GM18519 (cell line): ENCODE results near the gene CD2AP.
"Not testable (repeated sequence)": the region's sequence is repeated elsewhere in the genome, so short reads cannot be mapped to it uniquely, and the experiment has no call there.

Experiments
- ATAC-seq: cut with Tn5 transposase; IDR thresholded peaks from one replicate; pipeline ENCODE4 v1.9.1; 2021; ENCODE audit warnings: mild to moderate bottlenecking, moderate library complexity; ENCODE audit not compliant: unreplicated experiment, low FRiP score

CD2AP gene

DNA sequence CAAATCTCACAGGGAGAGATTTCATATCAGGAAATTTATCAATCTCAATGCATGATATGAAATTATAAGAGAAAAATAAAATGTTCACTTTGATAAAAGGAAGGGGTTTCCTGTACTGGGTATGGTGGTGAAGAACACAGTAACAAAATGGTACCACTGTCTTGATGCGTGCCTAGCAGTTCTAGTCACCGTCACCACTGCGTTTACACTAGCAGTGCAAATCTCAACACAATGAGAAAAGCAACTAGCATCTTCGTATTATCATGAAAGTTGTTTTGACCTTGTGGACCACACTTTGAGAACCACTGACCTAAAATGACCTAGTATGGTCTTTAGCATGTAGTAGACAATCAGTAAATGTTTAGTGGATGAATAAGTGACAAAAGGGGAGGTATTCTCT is 152.4 kb downstream of the CD2AP start:
- ATAC-seq = no peak

GRCh38 chr6:47630587-47630986 is 153.0 kb downstream of the CD2AP start:
- no peak for ATAC-seq

GRCh38 chr6:47631269-47631772 is 153.7 kb downstream of the CD2AP start:
- ATAC-seq = no peak

GRCh38 chr6:47631797-47632196 is 154.2 kb downstream of the CD2AP start:
- ATAC-seq = no peak

GRCh38 chr6:47633141-47633540 is 155.6 kb downstream of the CD2AP start:
- no peak for ATAC-seq

DNA sequence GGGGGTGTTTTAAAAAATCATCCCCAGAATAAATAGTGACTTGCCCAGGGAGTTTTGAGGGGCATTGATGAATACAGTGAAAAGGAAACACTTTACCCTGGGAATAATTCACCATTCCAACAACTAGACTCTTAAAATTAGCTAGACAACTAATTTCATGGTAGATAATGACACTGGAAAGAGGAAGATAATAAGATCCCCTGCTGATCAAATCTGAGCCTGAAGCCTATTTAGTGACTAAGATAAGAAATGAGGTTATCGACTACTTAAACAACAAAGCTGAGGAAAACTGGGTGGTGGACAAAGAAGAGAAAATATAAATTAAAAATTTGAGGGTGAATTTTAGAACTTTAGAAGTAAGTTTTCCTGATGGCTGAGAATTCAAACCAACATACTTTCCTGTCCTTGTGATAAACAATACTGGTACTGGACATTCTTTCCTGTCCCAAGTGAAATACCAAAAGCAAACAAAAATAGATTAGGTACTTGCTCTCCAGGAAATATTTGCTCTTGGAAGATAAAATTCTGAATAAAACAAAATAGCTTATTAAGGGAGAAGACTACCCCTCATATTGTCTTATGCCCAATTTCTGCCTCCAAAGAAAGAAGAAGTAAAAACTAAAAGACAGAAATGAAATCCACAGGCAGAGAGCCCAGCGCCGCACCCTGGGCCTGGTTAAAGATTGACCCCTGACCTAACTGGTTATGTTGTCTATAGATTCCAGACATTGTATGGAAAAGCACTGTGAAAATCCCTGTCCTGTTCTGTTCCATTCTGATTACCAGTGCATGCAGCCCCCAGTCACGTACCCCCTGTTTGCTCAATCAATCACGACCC is 156.8 kb downstream of the CD2AP start:
- ATAC-seq = no peak

GRCh38 chr6:47646689-47647088 is 169.1 kb downstream of the CD2AP start:
- no peak for ATAC-seq

GRCh38 chr6:47647188-47647587 is 169.6 kb downstream of the CD2AP start:
- ATAC-seq = no peak

- not testable (repeated sequence) for ATAC-seq
Measured at GRCh38 chr6:47647626-47648025, 170.0 kb downstream of the CD2AP start.

DNA sequence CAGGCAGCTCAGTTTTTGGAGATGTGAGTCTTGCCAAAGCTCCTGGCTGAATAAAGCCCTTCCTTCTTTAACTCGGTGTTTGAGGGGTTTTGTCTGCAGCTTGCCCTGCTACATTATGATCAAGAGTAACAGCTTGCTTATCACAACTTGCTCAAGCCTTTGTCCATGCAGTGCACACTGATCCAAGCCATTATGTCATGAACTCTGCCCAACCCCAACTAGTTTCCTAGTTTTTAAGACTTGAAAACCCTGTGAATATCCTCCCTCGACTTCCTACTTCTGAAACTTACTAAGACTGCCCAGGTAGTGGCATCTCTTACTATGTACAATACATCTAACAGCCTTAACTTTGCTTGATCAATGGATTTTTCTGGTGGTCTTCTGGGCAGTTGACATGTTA is 170.4 kb downstream of the CD2AP start:
- ATAC-seq = no peak

- ATAC-seq = no peak
Measured at GRCh38 chr6:47650553-47651432, 173.2 kb downstream of the CD2AP start.

- ATAC-seq = no peak
Measured at GRCh38 chr6:47651505-47651944, 173.9 kb downstream of the CD2AP start.

GRCh38 chr6:47653706-47654105 is 176.1 kb downstream of the CD2AP start:
- ATAC-seq = no peak

GRCh38 chr6:47654255-47654654 is 176.7 kb downstream of the CD2AP start:
- no peak for ATAC-seq

GRCh38 chr6:47655719-47656595 is 178.4 kb downstream of the CD2AP start:
- ATAC-seq = no peak

DNA sequence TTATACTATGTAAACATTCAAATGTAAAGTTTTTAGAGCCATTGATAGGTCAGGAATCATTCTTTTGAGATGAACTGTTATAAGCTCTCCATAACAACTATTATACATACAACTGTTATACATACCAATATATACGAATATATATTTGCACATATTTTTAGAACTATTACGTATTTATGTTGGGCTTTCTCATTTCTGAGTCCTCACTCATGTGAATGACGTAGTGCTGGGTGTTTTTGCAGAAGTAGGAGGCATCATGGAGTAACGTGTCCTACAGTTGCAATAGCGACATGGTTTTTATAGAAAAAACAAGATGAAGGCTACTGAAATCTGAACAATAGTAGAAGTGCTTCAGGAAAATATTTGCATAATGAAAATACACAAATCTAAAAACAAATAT is 184.4 kb downstream of the CD2AP start:
- ATAC-seq = no peak

DNA sequence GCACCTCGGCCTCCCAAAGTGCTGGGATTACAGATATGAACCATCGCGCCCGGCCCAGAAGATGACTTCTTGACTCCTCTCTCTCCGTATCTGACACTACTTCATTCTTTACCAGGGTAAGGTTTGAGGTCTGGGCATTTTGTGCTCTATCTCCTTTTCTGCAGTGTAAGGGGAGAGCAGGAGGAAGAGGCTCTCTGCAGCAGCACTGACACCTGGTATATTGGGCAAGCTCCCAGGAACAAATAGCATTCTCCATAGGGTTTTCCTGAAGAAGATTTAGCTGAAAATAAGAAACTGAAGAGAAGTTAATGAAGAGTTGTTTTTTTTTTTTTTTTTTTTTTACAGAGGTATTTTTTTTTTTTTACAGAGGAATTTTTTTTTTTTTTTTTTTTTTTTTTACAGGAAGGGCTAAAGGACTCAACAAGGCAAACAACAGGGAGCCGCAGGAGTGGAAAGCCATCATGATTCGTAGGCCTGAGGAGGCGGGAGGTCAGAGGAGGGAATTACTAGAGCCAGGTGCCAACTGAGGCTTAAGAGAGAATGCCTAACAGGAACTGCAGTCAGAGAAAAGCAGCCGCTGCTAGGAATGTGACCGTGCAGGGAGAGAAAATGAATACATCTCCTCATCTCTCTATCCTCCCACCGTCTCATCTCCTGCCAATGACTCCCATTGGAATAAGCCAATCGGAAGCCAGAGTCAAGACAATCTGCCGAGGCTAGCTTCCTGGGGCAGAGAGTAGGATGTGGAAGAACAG is 186.1 kb downstream of the CD2AP start:
- ATAC-seq = no peak

- ATAC-seq = no peak
Measured at GRCh38 chr6:47665112-47665511, 187.5 kb downstream of the CD2AP start.

DNA sequence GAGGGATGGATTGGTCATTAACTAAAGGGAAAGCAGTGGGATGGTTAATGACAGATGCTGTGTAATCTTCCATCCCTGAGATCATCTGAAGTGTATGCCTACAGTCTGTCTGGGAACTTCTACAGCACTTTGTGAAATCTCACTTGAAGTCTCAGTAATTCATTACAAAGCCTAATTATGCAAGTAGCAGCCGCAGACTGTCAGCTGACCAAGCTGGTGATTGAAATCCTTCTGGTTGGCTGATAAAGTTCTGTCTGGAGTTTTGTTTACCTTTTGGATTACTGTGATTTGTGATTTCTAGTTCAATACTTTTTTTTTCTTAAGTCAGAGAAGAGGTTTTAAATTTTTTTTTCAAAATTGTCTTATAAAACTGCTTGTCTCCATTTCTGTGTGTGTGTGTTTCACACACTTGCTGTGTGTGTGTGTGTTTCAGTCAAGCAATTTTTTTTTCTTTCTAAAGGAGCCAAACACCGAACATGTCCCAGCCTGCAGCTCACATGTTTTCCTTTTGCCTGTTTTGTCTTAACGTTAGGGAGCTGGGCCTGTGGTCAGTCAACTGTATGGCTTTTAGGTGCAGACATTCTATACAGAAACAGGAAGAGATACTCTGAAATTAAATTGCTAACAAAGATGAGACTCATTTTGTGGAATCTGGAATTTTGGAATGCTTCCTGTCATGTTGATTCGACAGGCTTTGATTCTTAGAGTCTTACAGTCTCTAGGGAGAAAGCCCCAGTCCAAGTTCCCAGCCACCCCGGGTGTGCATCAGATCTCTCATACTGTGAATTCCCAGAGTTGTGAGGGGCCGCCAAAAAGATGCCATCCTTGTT is 192.3 kb downstream of the CD2AP start:
- no peak for ATAC-seq
